ENCODE measurements around the gene PNPO.

PNPO gene

GRCh38 chr17:47941246-47942095, at the start of gene PNPO:
PNPO (plus strand) TSS chr17:47941571; CDS start chr17:47941676, 105 bp downstream.
- DNase-seq: peak; percentile 99

- no peak for DNase-seq
Measured at GRCh38 chr17:47894498-47895346, 46.6 kb upstream of the PNPO start.

GRCh38 chr17:47895347-47895855, 46.0 kb upstream of the PNPO start:
- peak; percentile 22 for DNase-seq

GRCh38 chr17:47895856-47896671, 45.3 kb upstream of the PNPO start, which contains the start of gene SP2:
SP2 (plus strand) TSS chr17:47896236; CDS start chr17:47896287, 51 bp downstream.
- peak; percentile 100 for DNase-seq

- no peak for DNase-seq
Measured at GRCh38 chr17:47896672-47897490, 44.5 kb upstream of the PNPO start.

- DNase-seq: no peak
Measured at GRCh38 chr17:47897561-47897960, 43.8 kb upstream of the PNPO start.

GRCh38 chr17:47898241-47898640, 43.1 kb upstream of the PNPO start:
- no peak for DNase-seq

GRCh38 chr17:47899643-47900042, 41.7 kb upstream of the PNPO start:
- DNase-seq: no peak

- no peak for DNase-seq
Measured at GRCh38 chr17:47901423-47901822, 39.9 kb upstream of the PNPO start.

GRCh38 chr17:47902039-47902744, 39.2 kb upstream of the PNPO start:
- no peak for DNase-seq

GRCh38 chr17:47905221-47905733, 36.1 kb upstream of the PNPO start:
- no peak for DNase-seq

- DNase-seq: no peak
Measured at GRCh38 chr17:47906443-47906842, 34.9 kb upstream of the PNPO start.

- no peak for DNase-seq
Measured at GRCh38 chr17:47907932-47908562, 33.3 kb upstream of the PNPO start.

GRCh38 chr17:47913050-47913449, 28.3 kb upstream of the PNPO start:
- no peak for DNase-seq

- no peak for DNase-seq
Measured at GRCh38 chr17:47914306-47914948, 26.9 kb upstream of the PNPO start.

- DNase-seq: no peak
Measured at GRCh38 chr17:47915776-47916398, 25.5 kb upstream of the PNPO start.

- DNase-seq: no peak
Measured at GRCh38 chr17:47916489-47917208, 24.7 kb upstream of the PNPO start.

GRCh38 chr17:47917581-47917980, 23.8 kb upstream of the PNPO start:
- no peak for DNase-seq

GRCh38 chr17:47918006-47918405, 23.4 kb upstream of the PNPO start:
- peak; percentile 19 for DNase-seq

All from activated CD4-positive, alpha-beta T cell treated with anti-CD3 and anti-CD28 coated beads, Interleukin-10, Interleukin-2, amounts not matched to agents 100 ng/mL and 50 ng/mL, durations not matched to agents 16 hours and 8 hours (primary cell).